ENCODE data around the gene FAM240A.

FAM240A gene

DNA sequence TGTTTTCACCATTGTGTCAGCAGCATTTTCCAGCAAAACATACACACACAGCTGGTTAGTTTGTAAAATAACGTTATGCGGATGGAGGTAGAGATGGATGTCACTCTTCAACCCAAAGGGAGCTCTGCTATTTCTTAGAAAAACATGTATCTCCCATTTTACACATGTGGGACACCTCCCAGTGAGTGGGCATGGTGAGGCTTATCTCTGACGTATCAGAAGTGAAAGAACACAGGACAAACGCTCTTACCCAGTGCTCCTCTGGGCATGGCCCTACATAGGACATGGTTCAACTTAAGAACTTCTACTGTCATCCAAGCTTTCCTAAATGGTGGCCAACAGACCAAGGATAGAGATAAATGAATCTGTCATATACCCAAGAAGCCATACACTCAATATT lies 2.1 kb downstream of the FAM240A start:
- TF ChIP-seq, protein P1, sequence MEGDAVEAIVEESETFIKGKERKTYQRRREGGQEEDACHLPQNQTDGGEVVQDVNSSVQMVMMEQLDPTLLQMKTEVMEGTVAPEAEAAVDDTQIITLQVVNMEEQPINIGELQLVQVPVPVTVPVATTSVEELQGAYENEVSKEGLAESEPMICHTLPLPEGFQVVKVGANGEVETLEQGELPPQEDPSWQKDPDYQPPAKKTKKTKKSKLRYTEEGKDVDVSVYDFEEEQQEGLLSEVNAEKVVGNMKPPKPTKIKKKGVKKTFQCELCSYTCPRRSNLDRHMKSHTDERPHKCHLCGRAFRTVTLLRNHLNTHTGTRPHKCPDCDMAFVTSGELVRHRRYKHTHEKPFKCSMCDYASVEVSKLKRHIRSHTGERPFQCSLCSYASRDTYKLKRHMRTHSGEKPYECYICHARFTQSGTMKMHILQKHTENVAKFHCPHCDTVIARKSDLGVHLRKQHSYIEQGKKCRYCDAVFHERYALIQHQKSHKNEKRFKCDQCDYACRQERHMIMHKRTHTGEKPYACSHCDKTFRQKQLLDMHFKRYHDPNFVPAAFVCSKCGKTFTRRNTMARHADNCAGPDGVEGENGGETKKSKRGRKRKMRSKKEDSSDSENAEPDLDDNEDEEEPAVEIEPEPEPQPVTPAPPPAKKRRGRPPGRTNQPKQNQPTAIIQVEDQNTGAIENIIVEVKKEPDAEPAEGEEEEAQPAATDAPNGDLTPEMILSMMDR (IDR thresholded peaks at IDR 0.05; ENCODE audit: low read depth, low read length, missing control alignments): no peak
- in situ Hi-C loops (cut with HindIII; ENCODE audit: low sequenced_read_pairs): no loop called here
- no peak overlapping the region for H3K4me3 ChIP-seq (ENCODE audit: low read depth, low read length)
- DNase-seq (ENCODE audit: low read depth): no peak

DNA sequence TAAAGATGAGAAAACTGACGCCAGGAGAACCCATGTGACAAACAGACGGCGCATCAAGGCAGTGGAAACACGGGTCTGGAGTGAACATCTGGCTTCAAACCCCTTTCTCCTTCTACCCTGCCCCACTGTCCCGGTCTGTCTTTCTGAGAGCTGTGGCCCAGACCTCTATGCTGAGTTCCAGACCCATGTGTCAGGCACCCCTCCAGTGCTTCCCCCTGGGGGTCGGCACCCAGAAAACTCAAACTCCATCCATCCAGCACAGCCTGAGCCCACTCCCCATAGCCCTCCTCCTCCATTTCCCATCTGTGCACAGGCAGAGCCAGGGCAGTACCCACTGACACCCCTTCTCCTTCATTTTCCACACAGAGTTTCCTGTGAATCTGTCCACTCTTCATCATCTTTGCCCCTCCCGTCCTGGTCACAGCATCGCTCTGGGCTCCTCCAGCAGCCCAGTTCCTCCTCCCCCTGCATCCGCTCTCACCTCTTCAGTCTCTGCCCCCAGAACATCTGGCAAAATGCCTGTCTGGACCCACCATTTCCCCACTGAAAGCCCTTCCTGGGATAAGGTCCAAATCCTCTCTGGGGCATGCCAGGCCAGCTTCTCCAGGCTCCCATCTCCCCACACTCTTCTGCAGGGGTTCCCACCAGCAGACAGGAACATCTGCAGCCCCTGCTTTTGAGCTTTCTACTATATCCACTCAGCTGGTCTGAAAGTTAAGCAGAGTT lies 2.9 kb downstream of the FAM240A start:
- TF ChIP-seq, protein P1 (IDR thresholded peaks at IDR 0.05; ENCODE audit: low read depth, low read length, missing control alignments): no peak
- in situ Hi-C loops (cut with HindIII; ENCODE audit: low sequenced_read_pairs): no loop called here
- H3K4me3 ChIP-seq (ENCODE audit: low read depth, low read length): no peak overlapping the region
- no peak for DNase-seq (ENCODE audit: low read depth)

DNA sequence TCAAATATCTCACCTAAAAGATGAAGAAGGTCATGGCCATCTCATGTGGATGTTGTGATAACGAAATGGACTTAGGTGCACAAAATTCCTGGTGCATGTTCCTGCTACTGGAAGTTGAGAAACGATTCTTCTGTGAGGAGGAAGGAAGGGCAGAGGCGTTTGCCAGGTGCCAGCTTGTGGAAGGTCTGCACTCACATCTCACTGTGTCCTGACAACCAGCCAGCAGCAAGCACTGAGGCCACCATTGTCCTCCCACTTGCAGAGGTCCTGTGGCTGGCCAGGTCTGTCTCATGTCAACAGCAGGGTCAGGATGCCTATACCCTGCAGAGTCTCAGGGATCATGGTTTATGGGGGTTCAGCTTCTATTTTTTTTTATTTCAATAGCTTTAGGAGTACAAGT lies 3.7 kb downstream of the FAM240A start:
- no peak for DNase-seq (ENCODE audit: low read depth)
- H3K4me3 ChIP-seq (ENCODE audit: low read depth, low read length): no peak overlapping the region
- in situ Hi-C loops (cut with HindIII; ENCODE audit: low sequenced_read_pairs): no loop called here
- TF ChIP-seq, protein P1 (IDR thresholded peaks at IDR 0.05; ENCODE audit: low read depth, low read length, missing control alignments): no peak

GRCh38 chr3:46617941-46618340 lies 5.6 kb downstream of the FAM240A start:
- H3K4me3 ChIP-seq (ENCODE audit: low read depth, low read length): no peak overlapping the region
- TF ChIP-seq, protein P1 (IDR thresholded peaks at IDR 0.05; ENCODE audit: low read depth, low read length, missing control alignments): no peak
- no peak for DNase-seq (ENCODE audit: low read depth)
- in situ Hi-C loops (cut with HindIII; ENCODE audit: low sequenced_read_pairs): no loop called here

DNA sequence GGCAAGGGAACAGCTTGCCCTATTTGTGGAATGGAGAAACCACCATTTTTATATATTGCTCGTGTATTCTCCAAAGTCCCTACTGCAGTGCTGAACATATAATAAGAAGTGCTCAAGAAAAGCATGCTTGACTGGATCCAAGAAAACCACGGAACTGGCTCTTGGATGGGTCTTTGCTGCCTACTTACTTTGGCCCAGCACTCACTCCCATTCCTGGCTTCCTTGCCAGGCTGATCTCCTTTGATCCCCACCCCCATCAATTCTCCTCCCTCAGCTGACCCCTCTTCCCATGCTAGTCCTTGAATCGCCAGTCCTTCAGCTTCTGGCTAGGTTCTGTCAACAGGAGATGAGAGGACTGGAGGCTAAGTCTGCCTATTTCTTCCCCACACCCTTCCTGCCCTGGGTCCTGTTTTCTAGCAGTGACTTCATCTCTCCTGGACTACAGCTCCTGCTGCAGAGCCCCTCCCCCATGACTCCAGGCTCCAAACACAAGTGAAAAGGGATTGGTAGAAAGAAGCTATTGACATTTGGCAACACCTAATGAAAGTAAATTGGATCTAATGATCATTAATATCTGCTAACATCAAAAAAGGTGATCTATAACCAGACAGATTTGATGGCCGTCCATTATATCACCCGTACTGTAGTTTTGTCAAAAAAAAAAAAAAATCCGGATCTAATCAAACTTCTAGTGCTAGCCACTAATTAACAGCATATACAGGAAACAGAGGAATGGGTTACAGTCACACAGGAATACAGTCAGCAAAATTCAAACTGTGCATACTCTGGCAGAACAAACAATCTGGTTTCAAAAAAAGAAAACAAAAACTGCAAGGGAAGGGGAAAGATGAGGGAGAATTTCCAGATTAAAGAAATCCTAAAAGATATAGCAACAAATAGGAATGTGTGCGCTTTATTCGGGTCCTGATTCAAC lies 7.8 kb downstream of the FAM240A start:
- no peak overlapping the region for H3K4me3 ChIP-seq (ENCODE audit: low read depth, low read length)
- in situ Hi-C loops (cut with HindIII; ENCODE audit: low sequenced_read_pairs): no loop called here
- no peak for DNase-seq (ENCODE audit: low read depth)
- TF ChIP-seq, protein P1 (IDR thresholded peaks at IDR 0.05; ENCODE audit: low read depth, low read length, missing control alignments): no peak

DNA sequence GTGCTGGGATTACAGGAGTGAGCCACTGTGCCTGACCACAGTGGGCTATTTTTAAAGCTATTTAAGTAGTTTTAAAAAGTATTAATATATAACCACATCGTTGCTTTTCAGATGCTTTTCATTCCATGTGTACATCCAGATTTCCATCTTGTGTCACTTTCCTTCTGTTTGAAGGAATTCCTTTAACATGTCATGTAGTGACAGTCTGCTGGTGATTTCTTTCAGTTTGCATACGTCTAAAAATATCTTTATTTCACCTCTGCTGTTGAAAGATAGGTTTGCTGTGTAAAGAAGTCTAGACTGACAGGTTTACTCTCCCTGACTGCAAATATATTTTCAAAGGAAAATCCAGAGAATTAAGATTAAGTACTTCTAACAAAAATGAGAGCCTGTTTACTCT lies 12.2 kb downstream of the FAM240A start:
- TF ChIP-seq, protein P1 (IDR thresholded peaks at IDR 0.05; ENCODE audit: low read depth, low read length, missing control alignments): no peak
- DNase-seq (ENCODE audit: low read depth): no peak
- in situ Hi-C loops (cut with HindIII; ENCODE audit: low sequenced_read_pairs): no loop called here
- H3K4me3 ChIP-seq (ENCODE audit: low read depth, low read length): no peak overlapping the region
